Endothelial cell of umbilical vein (primary cell): Measurements from ENCODE around the gene CDC23. TPM values are rescaled to one million over a fixed set of nuclear protein-coding genes. Genes with fewer than 3 reads are reported as not detected.

ENCODE experiments used
- BruUV-seq: library from RNA; stranded (reverse); fragments of 400-500 nt; replicated peaks from 2 replicates; lab custom pipeline; 2021; lab: Mats Ljungman, UMichigan
- CTCF ChIA-PET: fragments of 300-600, 350-600 bp; sonication (Branson Sonifier 250); formaldehyde crosslinking; loops from one replicate; lab custom pipeline; 2021; ENCODE audit warnings: antibody characterized with exemption, inconsistent platforms; lab: Charles Lee
- POLR2A ChIA-PET: fragments of 300-600, 350-600 bp; sonication (Branson Sonifier 250); formaldehyde crosslinking; loops from one replicate; lab custom pipeline; 2021; ENCODE audit warnings: antibody characterized with exemption, inconsistent platforms; lab: Charles Lee
- DNase-seq: peaks from one replicate; pipeline ENCODE4 v3.0.0-alpha.2; 2011; ENCODE audit warnings: low read depth, low spot score
- FAIRE-seq: peaks from 2 replicates; lab custom pipeline; 2011; peaks lifted over from hg19 to GRCh38; lab: Jason Lieb, UNC
- H2AFZ ChIP-seq: 2 replicates; pipeline ENCODE4 v1.6.0; 2012; ENCODE audit warnings: low read depth, low read length, control low read depth, inconsistent platforms
- H3K27ac ChIP-seq: 2 replicates; pipeline ENCODE4 v1.5.1; 2011; ENCODE audit warnings: low read depth, mild to moderate bottlenecking, control low read depth, low read length, moderate library complexity; ENCODE audit not compliant: insufficient read depth
- H3K27me3 ChIP-seq, 2 experiments: 2 replicates each; pipeline versions ENCODE4 v1.6.0 to v1.6.1; 2011; ENCODE audit warnings: low read length in 2 of 2, mixed read lengths in 1 of 2; ENCODE audit not compliant: control insufficient read depth in 2 of 2, insufficient read depth in 2 of 2
- H3K36me3 ChIP-seq, 2 experiments: 2 replicates in 1 of 2; 3 replicates in 1 of 2; pipeline ENCODE4 v1.5.1; 2011; ENCODE audit warnings: low read length in 2 of 2, mild to moderate bottlenecking in 1 of 2, moderate library complexity in 1 of 2; ENCODE audit not compliant: control insufficient read depth in 2 of 2, insufficient read depth in 2 of 2; ENCODE audit errors: extremely low read depth in 1 of 2
- H3K4me1 ChIP-seq: 3 replicates; pipeline ENCODE4 v1.5.1; 2011; ENCODE audit warnings: mild to moderate bottlenecking, low read length; ENCODE audit not compliant: control insufficient read depth, insufficient read depth; ENCODE audit errors: extremely low read depth
- H3K4me2 ChIP-seq: 2 replicates; pipeline ENCODE4 v1.6.1; 2011; ENCODE audit warnings: low read length, control low read depth, mixed read lengths; ENCODE audit not compliant: insufficient read depth
- H3K4me3 ChIP-seq, 3 experiments: fragments of 200-600 bp in 1 of 3; sonication (generic), shearing (Covaris generic) in 1 of 3; replicated peaks in 1 of 3; 2 replicates each; pipeline ENCODE4 v1.5.1; 2011 to 2016; ENCODE audit warnings: control low read depth in 3 of 3, low read length in 3 of 3, mild to moderate bottlenecking in 2 of 3, inconsistent platforms in 1 of 3, low read depth in 1 of 3, moderate library complexity in 1 of 3; ENCODE audit not compliant: insufficient read depth in 1 of 3
- H3K79me2 ChIP-seq: 2 replicates; pipeline ENCODE4 v1.6.0; 2012; ENCODE audit warnings: low read length, inconsistent platforms; ENCODE audit not compliant: control insufficient read depth, insufficient read depth
- H3K9ac ChIP-seq: replicated peaks from 2 replicates; pipeline ENCODE3; 2011; ENCODE audit warnings: low read length, control low read depth; ENCODE audit not compliant: insufficient read depth; ENCODE audit errors: extremely low read depth
- H3K9me1 ChIP-seq: replicated peaks from 3 replicates; pipeline ENCODE4 v1.6.0; 2011; ENCODE audit warnings: mild to moderate bottlenecking, low read length; ENCODE audit not compliant: control insufficient read depth, insufficient read depth; ENCODE audit errors: extremely low read depth
- H3K9me3 ChIP-seq: replicated peaks from 2 replicates; pipeline ENCODE4 v1.5.1; 2012; ENCODE audit warnings: low read length, inconsistent platforms; ENCODE audit not compliant: control insufficient read depth, insufficient read depth
- H4K20me1 ChIP-seq: replicated peaks from 2 replicates; pipeline ENCODE3; 2011; ENCODE audit warnings: mild to moderate bottlenecking, low read length; ENCODE audit not compliant: control insufficient read depth, insufficient read depth; ENCODE audit errors: extremely low read depth
- CTCF ChIP-seq, 2 donors: IDR thresholded peaks; 1 replicate in 1 of 2; 2 replicates in 1 of 2; pipeline ENCODE4 v1.5.1; 2011; ENCODE audit warnings: low read length in 2 of 2, mild to moderate bottlenecking in 2 of 2, moderate library complexity in 2 of 2, control low read depth in 1 of 2, inconsistent platforms in 1 of 2, low read depth in 1 of 2; ENCODE audit not compliant: insufficient read depth in 1 of 2; ENCODE audit errors: extremely low read depth in 1 of 2
- EZH2 ChIP-seq: IDR thresholded peaks from 2 replicates; pipeline ENCODE4 v1.6.1; 2012; ENCODE audit warnings: borderline replicate concordance, low read depth, mild to moderate bottlenecking, moderate library complexity, low read length, inconsistent platforms; ENCODE audit not compliant: severe bottlenecking
- FOS ChIP-seq: IDR thresholded peaks from 2 replicates; pipeline ENCODE4 v1.6.1; 2011; ENCODE audit warnings: mild to moderate bottlenecking, low read length, moderate library complexity, borderline replicate concordance; ENCODE audit not compliant: insufficient read depth
- GATA2 ChIP-seq: IDR thresholded peaks from 2 replicates; pipeline ENCODE4 v1.7.0; 2011; ENCODE audit warnings: low read depth, mild to moderate bottlenecking, moderate library complexity, mixed read lengths, low read length; ENCODE audit not compliant: insufficient read length, insufficient read depth
- JUN ChIP-seq: IDR thresholded peaks from 2 replicates; pipeline ENCODE4 v1.6.1; 2011; ENCODE audit warnings: borderline replicate concordance, low read depth; ENCODE audit not compliant: insufficient read length, insufficient read depth
- MAX ChIP-seq: IDR thresholded peaks from 2 replicates; pipeline ENCODE4 v1.6.1; 2011; ENCODE audit not compliant: insufficient read depth, insufficient read length
- MYC ChIP-seq: IDR thresholded peaks from one replicate; pipeline ENCODE4 v1.6.1; 2011; ENCODE audit warnings: mild to moderate bottlenecking, low read depth, low read length
- POLR2A ChIP-seq: IDR thresholded peaks from 2 replicates; pipeline ENCODE4 v1.6.1; 2012; ENCODE audit warnings: low read depth, mild to moderate bottlenecking, control low read depth, low read length
- POLR2AphosphoS5 ChIP-seq: IDR thresholded peaks from 2 replicates; pipeline ENCODE4 v1.6.1; 2012; ENCODE audit warnings: low read depth, mild to moderate bottlenecking, control low read depth, low read length, moderate library complexity; ENCODE audit not compliant: insufficient read depth
- dilution Hi-C: fragments of 300-500 bp; cut with MboI; formaldehyde crosslinking; loops from one replicate; pipeline ENCODE4 v1.15.0; 2019; ENCODE audit warnings: low sequenced_read_pairs; ENCODE audit not compliant: extremely low pct_ligation_motif_present
- intact Hi-C: fragments of 100-400 bp; cut with micrococcal nuclease; formaldehyde crosslinking; loops from one replicate; pipeline ENCODE4 v1.10.0; 2022
- polyA plus RNA-seq, 4 experiments: library from polyadenylated mRNA; depleted of rRNA in 3 of 4; stranded (reverse) in 3 of 4; unstranded in 1 of 4; fragments of >200 nt; gene quantifications; 2 replicates each; pipeline versions ENCODE4 v1.2.1 to v1.2.3, GENCODE V29; 2011 to 2012; ENCODE audit warnings: missing spikeins in 1 of 4
- total RNA-seq: library from RNA; stranded (reverse); gene quantifications from 2 replicates; pipeline ENCODE4 v1.2.3, GENCODE V29; 2021

CDC23 gene
- total and polyA plus RNA-seq, 2 donors (not counting 3 experiments of a cell fraction or from before 2014, with no cell fraction given), result 28.5 to 41.2 TPM

- POLR2A ChIA-PET, result no interaction called here
- CTCF ChIA-PET, result interaction anchor here (1.0 to 1.4 kb wide), 3 partner anchors 10 to 122 kb away, joined by 3 to 4 read pairs (median 3); partner anchors contain the start of gene KDM3B
Observed at GRCh38 chr5:138230261-138230660, 17.1 kb upstream of the CDC23 start.

More at GRCh38 chr5:138230261-138230660, 17.1 kb upstream of the CDC23 start:
- Histone ChIP-seq H3K4me1 (no peaks in the 10 kb centered on the region), H3K4me2 (no peak overlapping the region), H4K20me1 (no peaks in the 10 kb centered on the region), H3K4me3 (no peak overlapping the region), H3K27me3 (peaks cover 0 to 3% of the 10 kb centered on the region in 2 experiments), H2AFZ (no peak overlapping the region), H3K9me1 (no peaks in the 10 kb centered on the region), H3K79me2 (no peaks in the 10 kb centered on the region), H3K36me3 (no peaks in the 10 kb centered on the region), H3K9ac (no peak overlapping the region), H3K9me3 (no peaks in the 10 kb centered on the region), H3K27ac (no peak overlapping the region)
- intact Hi-C loops (no loop called here), dilution Hi-C loops (no loop called here)
- no TSS peak for BruUV-seq
- no peak for FAIRE-seq
- no peak for DNase-seq
- no peak for TF ChIP-seq CTCF (IDR thresholded peaks at IDR 0.05; ENCODE audit: extremely low read depth in 1 of 2, insufficient read depth in 1 of 2, low read depth in 1 of 2, low read length in 2 of 2)
- no peak for TF ChIP-seq FOS
- no peak for TF ChIP-seq MYC
- no peak for TF ChIP-seq POLR2A
- TF ChIP-seq POLR2AphosphoS5, result no peak
- no peak for TF ChIP-seq MAX
- no peak for TF ChIP-seq EZH2
- TF ChIP-seq JUN, result no peak
- no peak for TF ChIP-seq GATA2
